Measurements from ENCODE around the gene SHD.

- TF ChIP-seq POLR2A (IDR thresholded peaks at IDR 0.05), result no peak
- TF ChIP-seq, protein P1, sequence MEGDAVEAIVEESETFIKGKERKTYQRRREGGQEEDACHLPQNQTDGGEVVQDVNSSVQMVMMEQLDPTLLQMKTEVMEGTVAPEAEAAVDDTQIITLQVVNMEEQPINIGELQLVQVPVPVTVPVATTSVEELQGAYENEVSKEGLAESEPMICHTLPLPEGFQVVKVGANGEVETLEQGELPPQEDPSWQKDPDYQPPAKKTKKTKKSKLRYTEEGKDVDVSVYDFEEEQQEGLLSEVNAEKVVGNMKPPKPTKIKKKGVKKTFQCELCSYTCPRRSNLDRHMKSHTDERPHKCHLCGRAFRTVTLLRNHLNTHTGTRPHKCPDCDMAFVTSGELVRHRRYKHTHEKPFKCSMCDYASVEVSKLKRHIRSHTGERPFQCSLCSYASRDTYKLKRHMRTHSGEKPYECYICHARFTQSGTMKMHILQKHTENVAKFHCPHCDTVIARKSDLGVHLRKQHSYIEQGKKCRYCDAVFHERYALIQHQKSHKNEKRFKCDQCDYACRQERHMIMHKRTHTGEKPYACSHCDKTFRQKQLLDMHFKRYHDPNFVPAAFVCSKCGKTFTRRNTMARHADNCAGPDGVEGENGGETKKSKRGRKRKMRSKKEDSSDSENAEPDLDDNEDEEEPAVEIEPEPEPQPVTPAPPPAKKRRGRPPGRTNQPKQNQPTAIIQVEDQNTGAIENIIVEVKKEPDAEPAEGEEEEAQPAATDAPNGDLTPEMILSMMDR (IDR thresholded peaks at IDR 0.05), result no peak
These were observed 26.2 kb downstream of the SHD start for GRCh38 chr19:4305257-4305612.
